Activated naive CD8-positive, alpha-beta T cell treated with anti-CD3 and anti-CD28 coated beads, Interleukin-2, amount 50 U/mL, for 24 hours (primary cell): ENCODE measurements around the gene IRAK1.

Experiments used
- ATAC-seq: fragments of 150-1000 bp; cut with Tn5 transposase; one replicate; pipeline ENCODE4 v1.10.0; 2021
- DNase-seq: peaks from one replicate; pipeline ENCODE4 v3.0.0; 2021
- H3K27ac Mint-ChIP-seq: one replicate; pipeline ENCODE4 v1.8.0; 2021; ENCODE audit warnings: mild to moderate bottlenecking, mixed read lengths
- H3K27me3 Mint-ChIP-seq: one replicate; pipeline ENCODE4 v1.8.0; 2021; ENCODE audit warnings: mixed read lengths
- H3K36me3 Mint-ChIP-seq: one replicate; pipeline ENCODE4 v1.8.0; 2021; ENCODE audit warnings: low read depth, mixed read lengths
- H3K4me1 Mint-ChIP-seq: one replicate; pipeline ENCODE4 v1.8.0; 2021; ENCODE audit warnings: mixed read lengths
- H3K4me3 Mint-ChIP-seq: one replicate; pipeline ENCODE4 v1.8.0; 2021; ENCODE audit warnings: mild to moderate bottlenecking, moderate library complexity, mixed read lengths
- H3K9me3 Mint-ChIP-seq: one replicate; pipeline ENCODE4 v1.8.0; 2021; ENCODE audit warnings: mixed read lengths

Gene IRAK1

GRCh38 chrX:154030715-154031305, 11.1 kb upstream of the IRAK1 start:
- H3K4me1 Mint-ChIP-seq: no peaks in the 10 kb centered on the region
- peaks cover 10% of the 10 kb centered on the region for H3K36me3 Mint-ChIP-seq
- ATAC-seq: no peak
- H3K27me3 Mint-ChIP-seq: no peaks in the 10 kb centered on the region
- H3K4me3 Mint-ChIP-seq: no peak overlapping the region
- no peak for DNase-seq
- H3K27ac Mint-ChIP-seq: no peak overlapping the region
- no peaks in the 10 kb centered on the region for H3K9me3 Mint-ChIP-seq

DNA sequence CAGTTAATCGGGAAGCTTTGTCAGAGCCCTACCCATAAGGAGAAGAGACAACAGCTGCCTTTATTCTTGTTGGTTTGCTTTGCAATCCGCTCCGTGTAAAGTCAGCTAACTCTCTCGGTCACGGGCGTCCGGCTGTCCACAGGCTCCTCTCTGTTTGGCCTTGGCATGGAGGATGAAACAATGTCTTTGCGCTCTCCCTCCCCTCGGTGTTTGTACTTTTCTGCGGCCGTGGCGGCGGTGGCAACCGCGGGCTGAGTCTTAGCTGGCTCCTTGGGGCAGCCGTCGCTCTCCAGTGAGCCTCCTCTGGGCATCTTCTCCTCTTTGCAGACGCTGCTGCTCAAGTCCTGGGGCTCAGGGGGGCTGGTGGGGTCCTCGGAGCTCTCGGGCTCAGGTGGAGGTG, 10.6 kb upstream of the IRAK1 start:
- Mint-ChIP-seq H3K27me3 (no peaks in the 10 kb centered on the region), H3K4me3 (no peak overlapping the region), H3K9me3 (no peaks in the 10 kb centered on the region), H3K4me1 (no peaks in the 10 kb centered on the region), H3K27ac (no peak overlapping the region), H3K36me3 (peaks cover 10% of the 10 kb centered on the region)
- ATAC-seq (no peak), DNase-seq (no peak)

DNA sequence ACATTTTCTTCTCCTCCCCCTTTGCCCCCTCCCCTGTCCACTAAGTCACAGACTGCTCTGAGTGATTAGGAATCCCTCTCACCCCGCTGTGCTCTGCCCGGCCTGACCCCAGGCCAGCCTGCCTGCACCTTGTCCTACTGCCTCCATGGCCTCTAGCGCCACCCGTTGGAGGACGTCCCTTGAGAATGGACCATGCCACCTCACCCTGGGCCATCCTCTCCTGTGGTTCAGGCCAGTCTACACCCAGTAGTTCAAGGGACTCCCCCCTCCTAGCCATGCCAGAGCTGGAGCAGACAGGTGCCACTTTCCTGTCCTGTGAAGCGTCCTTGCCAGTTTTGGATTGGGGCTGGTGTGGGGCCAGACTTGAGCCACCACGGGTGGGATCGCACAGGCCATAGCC, 9.7 kb upstream of the IRAK1 start:
- peaks cover 10% of the 10 kb centered on the region for H3K36me3 Mint-ChIP-seq
- no peak overlapping the region for H3K4me3 Mint-ChIP-seq
- H3K4me1 Mint-ChIP-seq: no peaks in the 10 kb centered on the region
- H3K27me3 Mint-ChIP-seq: no peaks in the 10 kb centered on the region
- no peak for DNase-seq
- ATAC-seq: no peak
- no peak overlapping the region for H3K27ac Mint-ChIP-seq
- H3K9me3 Mint-ChIP-seq: no peaks in the 10 kb centered on the region

- Mint-ChIP-seq H3K36me3 (peaks cover 10% of the 10 kb centered on the region), H3K9me3 (no peaks in the 10 kb centered on the region), H3K27me3 (no peaks in the 10 kb centered on the region), H3K4me3 (no peak overlapping the region), H3K4me1 (no peaks in the 10 kb centered on the region), H3K27ac (peak overlapping the region; percentile 10)
- no peak for ATAC-seq
- DNase-seq: no peak
Observed at GRCh38 chrX:154028502-154029184, 8.9 kb upstream of the IRAK1 start.

- H3K9me3 Mint-ChIP-seq: no peaks in the 10 kb centered on the region
- ATAC-seq (no peak), DNase-seq (no peak)
- no peaks in the 10 kb centered on the region for H3K27me3 Mint-ChIP-seq
- H3K4me3 Mint-ChIP-seq: no peak overlapping the region
- no peaks in the 10 kb centered on the region for H3K4me1 Mint-ChIP-seq
- no peak overlapping the region for H3K27ac Mint-ChIP-seq
- peaks cover 10% of the 10 kb centered on the region for H3K36me3 Mint-ChIP-seq
Observed at GRCh38 chrX:154027986-154028385, 8.3 kb upstream of the IRAK1 start.

- Mint-ChIP-seq H3K9me3 (no peaks in the 10 kb centered on the region), H3K27ac (no peak overlapping the region), H3K4me1 (no peaks in the 10 kb centered on the region), H3K4me3 (no peak overlapping the region), H3K27me3 (no peaks in the 10 kb centered on the region), H3K36me3 (peaks cover 10% of the 10 kb centered on the region)
- ATAC-seq (no peak), DNase-seq (no peak)
Observed at GRCh38 chrX:154027022-154027402, 7.3 kb upstream of the IRAK1 start.

DNA sequence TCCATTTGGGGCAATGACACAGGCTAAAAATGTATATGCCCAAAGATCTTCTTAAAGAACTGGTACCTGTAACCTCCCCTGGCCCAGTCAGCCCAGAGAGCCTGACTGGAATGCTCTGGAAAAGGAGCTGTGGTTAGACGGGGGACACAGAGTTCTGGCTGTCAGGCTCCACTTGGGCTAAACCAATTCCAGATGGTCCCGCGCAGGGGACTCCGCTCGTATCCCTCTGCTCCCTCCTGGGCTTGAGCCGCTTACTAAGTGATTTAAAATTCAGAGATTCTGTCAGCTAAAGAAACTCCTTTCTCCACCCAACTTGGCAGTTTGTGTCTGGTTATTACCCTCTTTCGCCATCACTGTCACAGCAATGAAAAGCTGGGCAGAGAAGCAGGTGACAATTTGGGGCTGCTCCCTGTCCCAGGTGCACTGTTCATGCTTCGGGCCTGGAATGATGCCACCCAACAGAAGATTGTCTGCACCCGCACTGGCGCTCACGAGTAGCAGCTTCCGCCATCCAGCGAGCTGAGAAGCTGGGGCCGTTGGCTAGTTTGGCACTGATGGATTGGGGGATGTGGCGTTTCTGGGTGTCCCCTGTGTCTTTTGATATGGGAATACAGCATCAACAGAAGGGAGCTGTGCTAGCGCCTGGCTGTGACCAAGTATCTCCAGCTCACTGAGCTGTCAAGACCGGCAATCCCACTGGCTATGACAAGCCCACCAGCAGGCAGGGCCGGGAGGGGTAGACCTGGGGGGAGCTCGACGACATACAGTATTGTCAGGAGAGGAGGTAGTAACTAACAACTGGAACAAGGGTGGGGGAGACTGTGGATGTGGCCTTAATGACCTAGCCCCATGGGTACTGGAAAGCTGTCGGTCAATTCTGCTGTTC, 6.7 kb upstream of the IRAK1 start:
- peaks cover 6% of the 10 kb centered on the region for H3K36me3 Mint-ChIP-seq
- H3K4me1 Mint-ChIP-seq: peaks cover 2% of the 10 kb centered on the region
- no peaks in the 10 kb centered on the region for H3K9me3 Mint-ChIP-seq
- H3K27ac Mint-ChIP-seq: no peak overlapping the region
- ATAC-seq (no peak), DNase-seq (no peak)
- no peaks in the 10 kb centered on the region for H3K27me3 Mint-ChIP-seq
- H3K4me3 Mint-ChIP-seq: no peak overlapping the region

- no peak for ATAC-seq
- H3K4me1 Mint-ChIP-seq: peaks cover 8% of the 10 kb centered on the region
- H3K27ac Mint-ChIP-seq: no peak overlapping the region
- no peak overlapping the region for H3K4me3 Mint-ChIP-seq
- DNase-seq: no peak
- H3K9me3 Mint-ChIP-seq: no peaks in the 10 kb centered on the region
- no peaks in the 10 kb centered on the region for H3K27me3 Mint-ChIP-seq
- peaks cover 6% of the 10 kb centered on the region for H3K36me3 Mint-ChIP-seq
Observed at GRCh38 chrX:154025230-154025629, 5.5 kb upstream of the IRAK1 start.

DNA sequence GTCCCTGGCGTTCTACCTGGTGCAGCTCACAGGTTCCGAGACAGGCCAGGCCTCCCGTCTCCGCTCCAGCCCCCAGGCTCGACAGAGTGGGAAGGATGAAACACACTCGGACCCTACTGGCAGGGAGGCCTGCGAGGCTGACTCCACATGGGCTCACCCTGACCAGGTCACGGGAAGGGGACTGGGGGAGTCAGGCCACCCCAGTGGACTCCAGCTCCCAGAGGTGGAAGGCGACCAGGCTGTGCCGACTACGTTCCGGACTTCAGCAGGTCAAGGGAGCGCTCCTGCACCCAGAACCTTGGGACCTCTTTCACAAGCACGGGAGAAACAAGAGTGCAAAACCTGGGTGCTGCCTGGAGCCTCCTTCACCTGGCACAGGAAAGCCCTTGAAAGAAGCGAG, 4.6 kb upstream of the IRAK1 start:
- Mint-ChIP-seq H3K4me3 (no peak overlapping the region), H3K4me1 (peaks cover 8% of the 10 kb centered on the region), H3K27ac (no peak overlapping the region), H3K9me3 (no peaks in the 10 kb centered on the region), H3K36me3 (peaks cover 4% of the 10 kb centered on the region), H3K27me3 (no peaks in the 10 kb centered on the region)
- ATAC-seq (no peak), DNase-seq (no peak)

DNA sequence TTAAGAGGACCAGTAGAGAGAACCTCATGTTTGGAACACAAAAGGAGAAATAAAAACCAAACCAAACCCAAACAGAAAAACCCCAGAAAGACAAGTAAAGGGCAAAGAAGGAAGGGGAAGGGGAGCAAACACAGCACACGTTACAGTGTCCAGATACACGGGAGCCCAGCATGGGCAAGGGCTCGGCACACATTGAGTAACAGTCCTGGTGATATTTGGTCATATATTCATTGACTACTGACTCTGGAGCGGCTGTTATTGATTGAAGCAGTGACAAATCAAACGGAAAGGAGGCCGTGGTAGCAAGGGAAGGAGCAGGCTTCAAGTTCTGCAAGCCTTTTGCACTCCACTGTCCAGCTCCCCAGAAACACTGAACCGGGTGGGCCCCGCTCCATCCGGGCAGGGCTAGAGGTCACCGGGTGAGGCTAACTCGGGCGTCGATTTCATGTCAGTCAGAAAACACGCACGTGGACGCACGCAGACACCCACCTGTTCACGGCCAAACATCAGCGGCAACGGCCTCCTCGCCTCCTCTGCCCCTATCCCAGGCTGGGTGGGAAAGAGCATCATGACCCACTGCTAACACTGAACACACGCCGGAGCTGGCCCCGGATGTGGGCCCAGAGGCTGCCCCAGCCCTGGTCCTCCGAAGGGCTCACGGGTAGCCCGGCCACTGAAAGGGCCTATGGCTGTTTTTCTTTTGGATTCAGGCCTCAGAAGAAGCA, 3.7 kb upstream of the IRAK1 start:
- no peaks in the 10 kb centered on the region for H3K9me3 Mint-ChIP-seq
- H3K4me3 Mint-ChIP-seq: no peak overlapping the region
- peaks cover 9% of the 10 kb centered on the region for H3K36me3 Mint-ChIP-seq
- no peaks in the 10 kb centered on the region for H3K27me3 Mint-ChIP-seq
- H3K4me1 Mint-ChIP-seq: peaks cover 11% of the 10 kb centered on the region
- no peak for DNase-seq
- peak overlapping the region; percentile 4 for H3K27ac Mint-ChIP-seq
- ATAC-seq: no peak

DNA sequence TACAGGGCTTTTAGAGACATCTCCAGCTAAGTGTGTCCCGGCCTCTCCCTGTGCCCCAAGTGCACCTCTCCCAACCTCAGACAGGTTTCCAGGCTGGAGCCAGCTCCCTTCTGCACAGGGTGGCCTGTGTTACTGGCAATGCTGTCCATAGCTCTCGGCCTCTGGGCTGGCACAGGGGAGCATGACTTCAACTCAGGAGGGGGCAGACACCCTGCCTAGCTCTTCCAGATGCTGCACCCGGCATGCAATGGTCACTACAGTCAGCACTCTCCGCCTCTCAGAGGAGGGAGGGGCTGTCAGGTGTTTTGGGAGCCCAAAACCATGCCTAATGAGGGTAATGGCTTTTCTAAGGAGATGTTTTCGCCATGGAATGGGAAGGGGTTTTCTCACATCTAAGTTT, 2.4 kb upstream of the IRAK1 start:
- Mint-ChIP-seq H3K36me3 (peaks cover 6% of the 10 kb centered on the region), H3K27ac (no peak overlapping the region), H3K9me3 (no peaks in the 10 kb centered on the region), H3K4me3 (no peak overlapping the region), H3K27me3 (no peaks in the 10 kb centered on the region), H3K4me1 (peaks cover 14% of the 10 kb centered on the region)
- ATAC-seq: no peak
- DNase-seq: no peak

DNA sequence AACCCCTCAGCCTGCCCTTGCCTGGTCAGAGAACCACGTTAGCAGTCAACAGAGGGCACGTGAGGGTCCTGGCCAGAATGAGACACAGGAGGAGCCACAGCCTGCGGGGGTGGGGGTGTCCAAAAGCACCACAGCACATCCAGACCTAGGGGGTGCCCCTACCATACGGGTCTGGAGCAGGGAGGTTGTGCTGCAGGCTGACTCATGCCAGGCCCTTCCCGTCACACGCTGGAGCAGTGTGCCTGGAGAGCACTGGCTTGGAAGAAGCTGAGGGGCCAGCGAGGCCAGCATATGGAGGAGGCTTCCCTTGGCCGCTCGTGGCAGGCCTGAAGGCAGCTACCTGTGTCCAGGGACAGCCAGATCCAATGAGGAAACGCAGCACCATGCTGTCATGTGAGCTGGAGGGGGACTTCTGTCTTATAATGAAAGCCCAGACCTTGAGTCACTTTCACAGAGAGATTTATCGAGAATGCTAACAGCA, 1.5 kb upstream of the IRAK1 start:
- H3K27ac Mint-ChIP-seq: peak overlapping the region; percentile 89
- peaks cover 14% of the 10 kb centered on the region for H3K4me1 Mint-ChIP-seq
- DNase-seq (peak; percentile 35), ATAC-seq (peak; percentile 57)
- peaks cover 6% of the 10 kb centered on the region for H3K36me3 Mint-ChIP-seq
- H3K27me3 Mint-ChIP-seq: no peaks in the 10 kb centered on the region
- H3K4me3 Mint-ChIP-seq: peak overlapping the region; percentile 89
- no peaks in the 10 kb centered on the region for H3K9me3 Mint-ChIP-seq

- H3K4me1 Mint-ChIP-seq: peaks cover 18% of the 10 kb centered on the region
- DNase-seq (no peak), ATAC-seq (peak; percentile 9)
- H3K27me3 Mint-ChIP-seq: no peaks in the 10 kb centered on the region
- no peaks in the 10 kb centered on the region for H3K9me3 Mint-ChIP-seq
- H3K27ac Mint-ChIP-seq: peak overlapping the region; percentile 89
- H3K36me3 Mint-ChIP-seq: peaks cover 10% of the 10 kb centered on the region
- peak overlapping the region; percentile 89 for H3K4me3 Mint-ChIP-seq
Observed at GRCh38 chrX:154020536-154021115, 924 bp upstream of the IRAK1 start.

GRCh38 chrX:154019061-154019621, 561 bp downstream of the IRAK1 start:
- peak; percentile 27 for DNase-seq
- H3K36me3 Mint-ChIP-seq: peaks cover 10% of the 10 kb centered on the region
- H3K4me3 Mint-ChIP-seq: peak overlapping the region; percentile 86
- H3K4me1 Mint-ChIP-seq: peaks cover 24% of the 10 kb centered on the region
- peak overlapping the region; percentile 89 for H3K27ac Mint-ChIP-seq
- peak; percentile 2 for ATAC-seq
- no peaks in the 10 kb centered on the region for H3K9me3 Mint-ChIP-seq
- no peaks in the 10 kb centered on the region for H3K27me3 Mint-ChIP-seq
